ENCODE data around the gene DCTPP1.
"Not testable (repeated sequence)": the region's sequence is repeated elsewhere in the genome, so short reads cannot be mapped to it uniquely, and the experiment has no call there.

DCTPP1 gene

GRCh38 chr16:30457743-30458560 lies 28.1 kb upstream of the DCTPP1 start:
- H3K4me3 ChIP-seq (replicated peaks; ENCODE audit: low read depth, low read length) = no peak overlapping the region
- no peak for TF ChIP-seq CTCF (IDR thresholded peaks at IDR 0.05; ENCODE audit: low read length, missing control alignments)
- DNase-seq (ENCODE audit: low read depth) = no peak

- TF ChIP-seq CTCF (IDR thresholded peaks at IDR 0.05; ENCODE audit: low read length, missing control alignments) = no peak
- no peak overlapping the region for H3K4me3 ChIP-seq (replicated peaks; ENCODE audit: low read depth, low read length)
- no peak for DNase-seq (ENCODE audit: low read depth)
Measured at GRCh38 chr16:30457256-30457655, 27.4 kb upstream of the DCTPP1 start.

DNA sequence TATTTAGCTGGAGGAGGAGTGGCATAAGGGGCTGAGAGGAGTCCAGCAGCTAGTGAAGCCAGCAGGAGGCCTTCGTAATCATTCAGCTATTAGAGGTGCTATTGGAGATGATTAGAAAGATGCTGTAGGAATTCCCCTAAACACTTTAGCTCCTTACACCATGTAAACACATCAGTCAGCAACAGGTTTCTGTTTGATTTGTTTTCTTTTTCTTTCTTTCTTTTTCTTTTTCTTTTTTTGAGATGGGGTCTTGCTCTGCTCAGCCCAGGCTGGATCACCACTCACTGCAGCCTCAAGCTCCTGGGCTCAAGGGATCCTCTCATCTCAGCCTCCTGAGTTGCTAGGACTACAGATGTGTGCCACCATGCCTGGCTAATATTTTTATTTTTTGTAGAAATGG lies 26.5 kb upstream of the DCTPP1 start:
- DNase-seq (ENCODE audit: low read depth) = no peak
- no peak overlapping the region for H3K4me3 ChIP-seq (replicated peaks; ENCODE audit: low read depth, low read length)
- TF ChIP-seq CTCF (IDR thresholded peaks at IDR 0.05; ENCODE audit: low read length, missing control alignments) = no peak

- DNase-seq (ENCODE audit: low read depth); H3K4me3 ChIP-seq (replicated peaks; ENCODE audit: low read depth, low read length): not testable (repeated sequence)
Measured at GRCh38 chr16:30452709-30453580, 23.1 kb upstream of the DCTPP1 start.

DNA sequence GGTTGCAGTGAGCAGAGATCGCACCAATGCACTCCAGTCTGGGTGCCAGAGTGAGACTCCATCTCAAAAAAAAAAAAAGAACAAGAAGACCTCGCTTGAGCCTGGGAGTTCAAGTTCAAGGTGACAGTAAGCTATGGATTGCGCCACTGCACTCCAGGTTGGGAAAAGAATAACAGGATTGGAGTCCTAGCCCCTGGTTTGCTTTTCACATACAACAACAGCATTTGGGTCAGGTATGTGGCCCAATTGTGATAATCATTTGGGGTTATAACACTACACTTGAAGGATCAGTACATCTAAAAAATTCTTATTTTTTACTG lies 19.2 kb upstream of the DCTPP1 start:
- no peak for DNase-seq (ENCODE audit: low read depth)
- H3K4me3 ChIP-seq (replicated peaks; ENCODE audit: low read depth, low read length) = no peak overlapping the region
- TF ChIP-seq CTCF (IDR thresholded peaks at IDR 0.05; ENCODE audit: low read length, missing control alignments) = no peak

GRCh38 chr16:30447512-30448226 lies 17.8 kb upstream of the DCTPP1 start:
- no peak for TF ChIP-seq CTCF (IDR thresholded peaks at IDR 0.05; ENCODE audit: low read length, missing control alignments)
- H3K4me3 ChIP-seq (replicated peaks; ENCODE audit: low read depth, low read length) = no peak overlapping the region
- DNase-seq (ENCODE audit: low read depth) = no peak

DNA sequence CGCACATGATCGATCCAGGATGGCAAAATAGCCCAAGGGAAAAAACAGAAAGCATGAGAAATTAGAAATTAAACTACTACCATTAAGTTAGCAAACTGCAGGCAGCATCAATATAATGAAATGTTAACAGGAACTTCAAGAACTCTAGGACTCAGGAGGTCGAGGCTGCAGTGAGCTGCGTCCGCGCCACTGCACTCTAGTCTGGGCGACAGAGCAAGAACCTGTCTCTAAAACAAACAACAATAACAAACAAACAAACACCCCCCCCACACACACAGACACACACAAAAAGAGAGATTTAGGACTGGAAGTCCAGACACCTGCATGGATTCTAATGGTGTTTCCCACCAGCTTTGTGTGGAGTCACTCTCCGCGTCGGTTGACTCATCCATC lies 16.4 kb upstream of the DCTPP1 start:
- H3K4me3 ChIP-seq (replicated peaks; ENCODE audit: low read depth, low read length) = peak overlapping the region; percentile 76
- no peak for DNase-seq (ENCODE audit: low read depth)
- no peak for TF ChIP-seq CTCF (IDR thresholded peaks at IDR 0.05; ENCODE audit: low read length, missing control alignments)

All from fibroblast of pulmonary artery (primary cell).